ENCODE measurements around the gene SLC47A2.

SLC47A2 gene

DNA sequence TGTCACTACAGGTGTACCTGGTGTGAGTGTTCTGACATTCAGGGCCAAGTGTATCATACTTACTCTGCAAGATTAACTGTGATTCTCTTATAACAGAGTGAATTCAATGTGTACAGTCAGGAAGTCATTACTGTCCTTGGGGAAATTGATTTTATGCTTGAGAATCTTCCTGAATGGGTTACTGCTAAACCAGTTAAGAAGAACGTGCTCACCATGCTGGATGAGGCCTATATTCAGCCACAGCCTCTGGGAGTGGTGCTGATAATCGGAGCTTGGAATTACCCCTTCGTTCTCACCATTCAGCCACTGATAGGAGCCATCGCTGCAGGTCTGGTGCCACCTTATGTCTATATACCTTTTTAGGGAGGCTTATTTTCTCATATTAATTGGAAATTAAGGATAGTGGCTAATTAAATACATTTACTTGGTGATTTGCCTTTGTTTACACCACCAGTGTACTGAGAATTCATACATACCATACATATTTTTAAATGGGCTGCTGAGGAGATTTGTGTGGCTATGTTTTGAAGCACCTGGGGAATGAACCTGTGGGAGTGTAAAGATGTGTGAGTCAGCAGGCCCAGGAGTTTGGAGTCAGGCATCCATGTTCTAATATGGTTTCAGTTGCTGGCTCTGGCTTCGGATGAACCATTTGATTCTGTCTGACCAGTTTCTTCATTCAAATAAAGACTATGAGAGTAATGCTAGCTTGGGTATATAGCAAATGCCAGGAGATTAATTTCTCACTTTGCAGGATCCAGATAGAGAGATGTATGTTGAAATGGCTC is 64.7 kb downstream of the SLC47A2 start:
- no peak for DNase-seq (ENCODE audit: extremely low spot score, insufficient read length, low read depth)

DNA sequence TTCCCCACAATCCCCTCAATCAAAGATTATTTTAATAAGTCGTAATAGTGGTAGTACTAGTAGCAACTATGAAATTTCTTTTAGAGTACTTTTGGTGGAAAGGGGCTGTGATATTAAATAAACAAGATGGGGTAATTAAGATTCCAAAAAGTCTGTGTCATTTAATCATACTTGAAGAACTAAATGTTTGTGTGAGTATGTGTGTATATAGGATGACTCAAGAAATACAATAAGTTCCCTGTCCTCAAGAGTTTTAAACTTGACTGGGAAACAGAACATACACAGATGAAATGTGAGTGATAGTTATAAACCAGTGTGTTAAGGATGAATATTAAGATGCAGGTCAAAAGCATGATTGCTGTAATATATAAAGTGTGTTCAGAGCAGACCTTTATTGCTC is 65.6 kb downstream of the SLC47A2 start:
- DNase-seq (ENCODE audit: extremely low spot score, insufficient read length, low read depth) (no peak), FAIRE-seq (no peak)

More for the DNA sequence above, 64.7 kb downstream of the SLC47A2 start:
- no peak for FAIRE-seq

- DNase-seq (ENCODE audit: extremely low spot score, insufficient read length, low read depth) (no peak), FAIRE-seq (no peak)
Observed at GRCh38 chr17:19649274-19649541, 67.2 kb downstream of the SLC47A2 start.

GRCh38 chr17:19648475-19649273 is 67.7 kb downstream of the SLC47A2 start, which contains the start of gene ALDH3A2:
TSS of gene ALDH3A2 (plus strand) at chr17:19648751. CDS start at chr17:19648972, 221 bp downstream.
- peak; percentile 96 for DNase-seq (ENCODE audit: extremely low spot score, insufficient read length, low read depth)
- FAIRE-seq: peak; percentile 88

- DNase-seq (ENCODE audit: extremely low spot score, insufficient read length, low read depth) (peak; percentile 17), FAIRE-seq (no peak)
Observed at GRCh38 chr17:19647697-19648474, 68.5 kb downstream of the SLC47A2 start.

GRCh38 chr17:19646788-19647696 is 69.3 kb downstream of the SLC47A2 start:
- FAIRE-seq (no peak), DNase-seq (ENCODE audit: extremely low spot score, insufficient read length, low read depth) (no peak)

GRCh38 chr17:19645734-19646201 is 70.6 kb downstream of the SLC47A2 start:
- FAIRE-seq (peak; percentile 81), DNase-seq (ENCODE audit: extremely low spot score, insufficient read length, low read depth) (no peak)

DNA sequence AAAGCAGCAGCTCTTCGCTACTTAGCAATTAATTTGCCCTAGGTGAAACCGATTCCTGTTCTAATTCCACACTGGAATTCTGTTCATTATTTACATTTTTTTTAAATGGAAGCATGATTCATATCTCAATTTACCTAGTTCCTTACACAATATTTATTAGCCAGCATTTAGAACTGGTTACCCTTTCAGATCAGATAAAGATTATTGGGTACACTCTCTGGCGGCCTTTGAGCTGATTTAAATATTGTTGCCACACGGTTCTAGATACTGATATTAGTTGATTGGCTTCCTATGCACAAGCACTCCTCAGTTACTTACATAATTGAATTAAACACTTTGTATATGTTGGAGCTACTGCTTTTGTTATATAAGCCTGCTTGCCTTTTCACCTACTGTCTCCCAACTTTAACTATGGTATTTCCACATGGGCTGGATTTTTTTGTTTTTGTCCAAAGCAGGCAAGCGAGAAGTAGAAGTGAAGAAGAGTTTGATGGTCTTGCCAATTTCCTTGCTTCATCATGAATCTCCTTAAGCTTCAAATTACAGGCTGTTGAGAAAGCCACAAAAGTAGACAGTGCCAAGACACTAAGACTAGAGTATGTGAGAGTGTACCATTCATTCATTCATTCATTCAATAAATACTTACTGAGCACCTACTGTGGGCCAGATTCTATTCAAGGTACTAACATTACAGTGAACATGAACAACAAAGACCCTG is 71.7 kb downstream of the SLC47A2 start:
- DNase-seq (ENCODE audit: extremely low spot score, insufficient read length, low read depth) (no peak), FAIRE-seq (no peak)

DNA sequence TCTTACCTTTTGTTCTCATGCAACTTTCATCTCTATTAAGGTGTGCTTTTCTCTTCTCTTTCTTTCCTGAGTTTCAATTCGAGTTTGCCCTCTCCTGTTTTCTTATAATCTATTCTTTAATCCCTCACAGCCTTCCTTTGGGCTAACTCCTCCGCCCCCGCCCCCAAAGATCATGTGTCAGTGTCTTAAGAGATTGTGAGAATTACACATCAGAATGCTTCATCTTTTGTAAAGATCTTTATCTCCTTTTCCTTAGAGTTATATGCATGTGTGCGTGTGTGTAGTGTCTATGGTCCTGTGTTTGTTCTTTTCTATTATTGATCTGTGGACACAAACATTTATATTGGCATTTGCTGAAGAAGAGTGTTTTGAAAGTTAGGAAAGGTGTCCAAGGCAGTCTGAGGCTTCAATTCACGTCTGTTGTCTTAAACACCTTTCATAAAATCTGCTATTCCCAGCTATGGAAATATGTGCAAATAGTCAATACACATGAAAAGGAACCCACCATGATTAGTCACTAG is 74.0 kb downstream of the SLC47A2 start:
- no peak for DNase-seq (ENCODE audit: extremely low spot score, insufficient read length, low read depth)
- FAIRE-seq: no peak

DNA sequence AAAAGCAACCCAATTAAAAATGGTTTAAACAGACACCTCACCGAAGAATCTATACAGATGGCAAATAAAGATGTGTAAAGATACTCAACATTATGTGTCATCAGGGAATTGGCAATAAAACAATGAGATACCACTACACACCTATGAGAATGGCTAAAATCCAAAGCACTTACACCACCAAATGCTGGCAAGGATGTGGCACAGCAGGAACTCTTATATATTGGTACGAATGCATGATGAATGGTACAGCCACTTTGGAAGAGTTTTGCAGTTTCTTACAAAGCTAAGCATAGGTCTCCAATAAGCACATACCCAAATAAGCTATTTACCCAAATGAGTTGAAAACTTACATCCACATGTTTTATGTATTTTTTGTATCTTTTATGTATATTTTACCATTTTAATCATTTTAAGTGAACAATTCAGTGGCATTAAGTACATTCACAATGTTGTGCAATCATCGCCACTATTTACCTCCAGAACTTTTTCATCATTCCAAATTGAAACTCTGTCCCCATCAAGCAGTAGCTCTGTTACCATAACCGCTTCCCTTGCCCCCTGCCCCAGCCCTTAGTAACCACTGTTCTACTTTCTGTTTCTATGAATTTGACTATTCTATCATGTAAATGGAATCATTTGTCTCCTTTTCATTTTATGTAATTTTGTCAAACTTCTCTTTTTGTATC is 74.6 kb downstream of the SLC47A2 start:
- DNase-seq (ENCODE audit: extremely low spot score, insufficient read length, low read depth) (no peak), FAIRE-seq (no peak)

DNA sequence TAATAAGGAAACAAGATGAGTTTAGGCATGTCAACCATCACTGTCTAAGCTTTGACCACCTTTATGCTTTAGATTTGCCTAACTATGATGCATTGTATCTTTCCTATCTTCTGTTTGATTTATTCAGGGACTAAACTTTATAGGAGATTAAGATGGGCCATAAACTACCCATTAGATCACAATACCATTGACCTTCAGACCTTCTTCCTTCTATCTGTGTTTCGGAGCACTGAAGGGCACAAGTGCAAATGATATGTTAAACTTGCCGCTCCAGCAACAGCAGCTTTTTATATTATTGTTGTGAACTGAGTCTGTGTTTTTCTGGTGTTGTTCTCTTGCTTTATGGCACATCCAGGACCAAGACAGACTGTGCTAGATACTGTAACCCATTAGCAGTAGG is 84.5 kb downstream of the SLC47A2 start:
- no peak for DNase-seq (ENCODE audit: extremely low spot score, insufficient read length, low read depth)
- no peak for FAIRE-seq

GRCh38 chr17:19630661-19631060 is 85.7 kb downstream of the SLC47A2 start:
- FAIRE-seq (no peak), DNase-seq (ENCODE audit: extremely low spot score, insufficient read length, low read depth) (no peak)

- FAIRE-seq (no peak), DNase-seq (ENCODE audit: extremely low spot score, insufficient read length, low read depth) (no peak)
Observed at GRCh38 chr17:19630035-19630434, 86.3 kb downstream of the SLC47A2 start.

DNA sequence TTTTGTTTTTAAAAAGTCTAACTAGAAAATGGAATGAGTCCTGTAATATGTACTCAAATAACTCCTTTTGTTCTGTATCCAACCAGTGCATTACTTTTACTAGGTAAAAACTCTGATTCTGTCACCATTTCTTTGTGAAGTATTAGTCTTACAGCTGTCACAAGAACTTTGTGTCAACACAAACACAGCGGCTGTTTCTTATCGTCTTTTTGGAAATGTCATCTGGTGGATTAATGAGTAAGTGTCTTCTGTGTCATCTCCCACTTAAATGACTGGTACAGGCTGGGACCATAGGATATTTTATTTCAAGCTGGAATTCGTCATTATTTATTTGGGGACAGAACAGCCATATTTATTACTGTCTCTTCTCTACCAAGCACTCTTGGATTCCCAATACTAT is 86.9 kb downstream of the SLC47A2 start:
- FAIRE-seq (no peak), DNase-seq (ENCODE audit: extremely low spot score, insufficient read length, low read depth) (no peak)

Data from GM18507 (cell line).